ENCODE measurements around the gene TMEM138. TPM values are rescaled to one million over a fixed set of nuclear protein-coding genes. Genes with fewer than 3 reads are reported as not detected.
A peak's percentile ranks its signal among the peaks of the same experiment; 100 is the strongest.

The TMEM138 gene
- total RNA-seq, 1 experiment from 2014 or later = 43.6 TPM

DNA sequence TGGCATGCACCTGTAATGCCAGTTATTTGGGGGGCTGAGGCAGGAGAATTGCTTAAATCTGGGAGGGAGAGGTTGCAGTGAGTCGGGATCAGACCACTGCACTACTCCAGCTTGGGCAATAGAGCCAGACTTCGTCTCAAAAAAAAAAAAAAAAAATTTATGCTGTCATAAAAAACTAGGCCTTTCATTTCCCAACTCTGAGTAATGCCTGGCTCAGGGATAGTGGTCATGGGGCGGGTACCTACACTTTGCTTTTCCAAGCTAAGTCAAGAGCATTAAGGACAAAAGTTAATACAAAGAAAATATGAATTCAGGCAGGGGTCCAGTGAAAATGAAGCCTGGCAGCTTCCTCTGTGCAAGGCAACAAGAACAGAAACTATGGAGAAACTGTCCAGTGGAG is 51.3 kb downstream of the TMEM138 start:
- no peaks in the 10 kb centered on the region for H3K79me2 ChIP-seq (ENCODE audit: insufficient read depth, low read length)
- H3T11ph ChIP-seq (ENCODE audit: low read length) = no peak overlapping the region
- H4K20me1 ChIP-seq (ENCODE audit: control insufficient read depth, insufficient read depth, insufficient read length) = no peaks in the 10 kb centered on the region
- H3K18ac ChIP-seq (ENCODE audit: insufficient read length, low read depth, low read length) = no peak overlapping the region
- H3K4me2 ChIP-seq (ENCODE audit: insufficient read depth, insufficient read length, low read length) = no peak overlapping the region
- no CpG with 5 or more reads among the region's 3 CpGs for WGBS (ENCODE audit: extremely low coverage, insufficient read length, low lambda C conversion rate)
- no peak overlapping the region for H2BK12ac ChIP-seq (ENCODE audit: insufficient read length, low read depth, low read length)
- no peaks in the 10 kb centered on the region; a peak in 1 of 4 replicates for H3K4me1 Mint-ChIP-seq
- no peak overlapping the region for H2BK15ac ChIP-seq (ENCODE audit: low read depth, low read length)
- no peak overlapping the region for H2AK5ac ChIP-seq (ENCODE audit: insufficient read length, low read length)
- H2BK20ac ChIP-seq (ENCODE audit: low read depth, low read length, poor library complexity, severe bottlenecking) = no peak overlapping the region
- TF ChIP-seq CTCF (conservative IDR thresholded peaks at IDR 0.05) = no peak
- no peak overlapping the region for H2BK5ac ChIP-seq (ENCODE audit: insufficient read length, low read length)
- no peak overlapping the region for H3K4me3 Mint-ChIP-seq
- no peaks in the 10 kb centered on the region for H3K27me3 Mint-ChIP-seq (ENCODE audit: low read depth)
- H3K4ac ChIP-seq (ENCODE audit: low read depth, low read length) = no peak overlapping the region
- H3K79me1 ChIP-seq (ENCODE audit: insufficient read depth, low read depth, low read length, poor library complexity, severe bottlenecking) = peaks cover 4% of the 10 kb centered on the region
- no peaks in the 10 kb centered on the region for H3K23me2 ChIP-seq (ENCODE audit: insufficient read length, low read depth, low read length, poor library complexity, severe bottlenecking)
- no peak overlapping the region for H2BK120ac ChIP-seq (ENCODE audit: low read depth, low read length, poor library complexity, severe bottlenecking)
- no peak overlapping the region for H4K91ac ChIP-seq (ENCODE audit: insufficient read length, low read depth, low read length)
- no peak overlapping the region for H4K5ac ChIP-seq (ENCODE audit: insufficient read length, low read depth, low read length)
- DNase-seq = no peak
- no peak overlapping the region for H3K23ac ChIP-seq (ENCODE audit: insufficient read length, low read depth, low read length)
- no peaks in the 10 kb centered on the region for H3K9me3 ChIP-seq (ENCODE audit: control insufficient read depth, low read depth, low read length)
- no peak overlapping the region for H2AFZ ChIP-seq (ENCODE audit: low read length)
- H3K27me3 ChIP-seq (ENCODE audit: insufficient read depth, low read length) = no peaks in the 10 kb centered on the region
- peak overlapping the region in 1 of 3 experiments; percentile 73; a peak in 1 of 7 replicates for H3K27ac Mint-ChIP-seq
- no peaks in the 10 kb centered on the region for H3K9me3 Mint-ChIP-seq
- H3K56ac ChIP-seq (ENCODE audit: insufficient read length, low read depth, low read length) = no peak overlapping the region
- no peak overlapping the region for H4K8ac ChIP-seq (replicated peaks; ENCODE audit: insufficient read length, low read depth, low read length)
- H3K4me1 ChIP-seq (ENCODE audit: insufficient read depth, low read length) = no peaks in the 10 kb centered on the region
- no peak overlapping the region for H3K14ac ChIP-seq (ENCODE audit: insufficient read depth, low read length)
- no peak overlapping the region for H3K9ac ChIP-seq (ENCODE audit: extremely low read depth, insufficient read length, low read length)
- peaks cover 51 to 97% (median 94%) of the 10 kb centered on the region in 3 experiments for H3K36me3 Mint-ChIP-seq (ENCODE audit: insufficient read depth in 1 of 3, low read depth in 3 of 3)
- no peak overlapping the region for H3K27ac ChIP-seq (ENCODE audit: insufficient read length, low read depth, low read length)
